ENCODE data around the gene CSRP1.
"Not testable (repeated sequence)": the region's sequence is repeated elsewhere in the genome, so short reads cannot be mapped to it uniquely, and the experiment has no call there.

The CSRP1 gene

GRCh38 chr1:201531551-201532425 lies 24.9 kb upstream of the CSRP1 start:
- Histone ChIP-seq H3K4me1 (no peaks in the 10 kb centered on the region; the same call in 1 of the 2 replicates), H3K27me3 (ENCODE audit: low read depth) (no peaks in the 10 kb centered on the region), H3K4me3 (no peak overlapping the region), H3K36me3 (replicated peaks) (no peaks in the 10 kb centered on the region), H3K9me3 (no peaks in the 10 kb centered on the region)
- no peak for DNase-seq (ENCODE audit: low spot score in 2 of 2)
- in situ Hi-C loops (cut with MboI; ENCODE audit: low sequenced_read_pairs), result no loop called here

GRCh38 chr1:201530741-201531531 lies 24.0 kb upstream of the CSRP1 start:
- no peaks in the 10 kb centered on the region; the same call in 1 of the 2 replicates for H3K4me1 ChIP-seq
- no peaks in the 10 kb centered on the region for H3K27me3 ChIP-seq (ENCODE audit: low read depth)
- DNase-seq (ENCODE audit: low spot score in 2 of 2), result peak; percentile 57 to 83
- no peaks in the 10 kb centered on the region for H3K36me3 ChIP-seq (replicated peaks)
- no peaks in the 10 kb centered on the region for H3K9me3 ChIP-seq
- H3K4me3 ChIP-seq, result no peak overlapping the region
- in situ Hi-C loops (cut with MboI; ENCODE audit: low sequenced_read_pairs), result no loop called here

GRCh38 chr1:201528631-201529252 lies 21.8 kb upstream of the CSRP1 start:
- H3K27me3 ChIP-seq (ENCODE audit: low read depth), result no peaks in the 10 kb centered on the region
- H3K4me1 ChIP-seq, result no peaks in the 10 kb centered on the region; the same call in 1 of the 2 replicates
- DNase-seq (ENCODE audit: low spot score in 2 of 2), result no peak
- in situ Hi-C loops (cut with MboI; ENCODE audit: low sequenced_read_pairs), result no loop called here
- H3K9me3 ChIP-seq, result no peaks in the 10 kb centered on the region
- H3K36me3 ChIP-seq (replicated peaks), result no peaks in the 10 kb centered on the region
- H3K4me3 ChIP-seq, result no peak overlapping the region

GRCh38 chr1:201527879-201528278 lies 21.0 kb upstream of the CSRP1 start:
- no peaks in the 10 kb centered on the region for H3K36me3 ChIP-seq (replicated peaks)
- H3K4me1 ChIP-seq, result no peaks in the 10 kb centered on the region; the same call in 1 of the 2 replicates
- H3K27me3 ChIP-seq (ENCODE audit: low read depth), result no peaks in the 10 kb centered on the region
- H3K9me3 ChIP-seq, result no peaks in the 10 kb centered on the region
- in situ Hi-C loops (cut with MboI; ENCODE audit: low sequenced_read_pairs), result no loop called here
- H3K4me3 ChIP-seq, result no peak overlapping the region
- no peak for DNase-seq (ENCODE audit: low spot score in 2 of 2)

GRCh38 chr1:201525193-201525778 lies 18.4 kb upstream of the CSRP1 start:
- Histone ChIP-seq H3K9me3 (no peaks in the 10 kb centered on the region), H3K4me1 (no peaks in the 10 kb centered on the region), H3K4me3 (no peak overlapping the region), H3K36me3 (replicated peaks) (no peaks in the 10 kb centered on the region), H3K27me3 (ENCODE audit: low read depth) (no peaks in the 10 kb centered on the region)
- no peak for DNase-seq (ENCODE audit: low spot score in 2 of 2)
- in situ Hi-C loops (cut with MboI; ENCODE audit: low sequenced_read_pairs), result no loop called here

- in situ Hi-C loops (cut with MboI; ENCODE audit: low sequenced_read_pairs); H3K4me3 ChIP-seq; H3K4me1 ChIP-seq; H3K27me3 ChIP-seq (ENCODE audit: low read depth); DNase-seq (ENCODE audit: low spot score in 2 of 2); H3K36me3 ChIP-seq (replicated peaks); H3K9me3 ChIP-seq: not testable (repeated sequence)
These were observed 13.2 kb upstream of the CSRP1 start for GRCh38 chr1:201520046-201520575.

GRCh38 chr1:201518071-201518470 lies 11.1 kb upstream of the CSRP1 start:
- in situ Hi-C loops (cut with MboI; ENCODE audit: low sequenced_read_pairs), result loop anchor here (5.0 kb wide), 1 partner anchor 71 kb away; no protein-coding TSS in a partner anchor
- H3K27me3 ChIP-seq (ENCODE audit: low read depth), result no peaks in the 10 kb centered on the region
- no peaks in the 10 kb centered on the region for H3K9me3 ChIP-seq
- DNase-seq (ENCODE audit: low spot score in 2 of 2), result no peak
- H3K36me3 ChIP-seq (replicated peaks), result no peaks in the 10 kb centered on the region
- H3K4me1 ChIP-seq, result no peaks in the 10 kb centered on the region
- no peak overlapping the region for H3K4me3 ChIP-seq

- no peak for DNase-seq (ENCODE audit: low spot score in 2 of 2)
- no peak overlapping the region for H3K4me3 ChIP-seq
- H3K9me3 ChIP-seq, result no peaks in the 10 kb centered on the region
- in situ Hi-C loops (cut with MboI; ENCODE audit: low sequenced_read_pairs), result loop anchor here (5.0 kb wide), 1 partner anchor 70 kb away; no protein-coding TSS in a partner anchor
- H3K36me3 ChIP-seq (replicated peaks), result no peaks in the 10 kb centered on the region
- H3K4me1 ChIP-seq, result peaks cover 2% of the 10 kb centered on the region; the same call in 1 of the 2 replicates
- H3K27me3 ChIP-seq (ENCODE audit: low read depth), result no peaks in the 10 kb centered on the region
These were observed 10.7 kb upstream of the CSRP1 start for GRCh38 chr1:201517631-201518030.

GRCh38 chr1:201516511-201517127 lies 9.7 kb upstream of the CSRP1 start:
- H3K9me3 ChIP-seq, result no peaks in the 10 kb centered on the region
- DNase-seq (ENCODE audit: low spot score in 2 of 2), result no peak
- no peaks in the 10 kb centered on the region for H3K36me3 ChIP-seq (replicated peaks)
- in situ Hi-C loops (cut with MboI; ENCODE audit: low sequenced_read_pairs), result loop anchor here (5.0 kb wide), 1 partner anchor 69 kb away; no protein-coding TSS in a partner anchor
- H3K4me1 ChIP-seq, result peaks cover 3% of the 10 kb centered on the region; the same call in 1 of the 2 replicates
- no peak overlapping the region for H3K4me3 ChIP-seq
- H3K27me3 ChIP-seq (ENCODE audit: low read depth), result no peaks in the 10 kb centered on the region

- Histone ChIP-seq H3K27me3 (ENCODE audit: low read depth) (no peaks in the 10 kb centered on the region), H3K36me3 (replicated peaks) (no peaks in the 10 kb centered on the region), H3K4me1 (peaks cover 3% of the 10 kb centered on the region; the same call in 1 of the 2 replicates), H3K9me3 (no peaks in the 10 kb centered on the region), H3K4me3 (no peak overlapping the region)
- in situ Hi-C loops (cut with MboI; ENCODE audit: low sequenced_read_pairs), result loop anchor here (5.0 kb wide), 1 partner anchor 69 kb away; no protein-coding TSS in a partner anchor
- DNase-seq (ENCODE audit: low spot score in 2 of 2), result no peak
These were observed 9.0 kb upstream of the CSRP1 start for GRCh38 chr1:201515895-201516294.

GRCh38 chr1:201515062-201515750 lies 8.3 kb upstream of the CSRP1 start:
- H3K4me3 ChIP-seq, result no peak overlapping the region
- in situ Hi-C loops (cut with MboI; ENCODE audit: low sequenced_read_pairs), result loop anchor here (5.0 kb wide), 1 partner anchor 68 kb away; no protein-coding TSS in a partner anchor
- H3K4me1 ChIP-seq, result peaks cover 3% of the 10 kb centered on the region; the same call in 1 of the 2 replicates
- no peaks in the 10 kb centered on the region for H3K27me3 ChIP-seq (ENCODE audit: low read depth)
- no peaks in the 10 kb centered on the region for H3K9me3 ChIP-seq
- DNase-seq (ENCODE audit: low spot score in 2 of 2), result no peak
- H3K36me3 ChIP-seq (replicated peaks), result no peaks in the 10 kb centered on the region

GRCh38 chr1:201514466-201514865 lies 7.5 kb upstream of the CSRP1 start:
- peaks cover 3% of the 10 kb centered on the region; the same call in 1 of the 2 replicates for H3K4me1 ChIP-seq

More at GRCh38 chr1:201514466-201514865, 7.5 kb upstream of the CSRP1 start:
- DNase-seq (ENCODE audit: low spot score in 2 of 2), result no peak
- Histone ChIP-seq H3K27me3 (ENCODE audit: low read depth) (no peaks in the 10 kb centered on the region), H3K9me3 (no peaks in the 10 kb centered on the region), H3K4me3 (no peak overlapping the region), H3K36me3 (replicated peaks) (no peaks in the 10 kb centered on the region)
- in situ Hi-C loops (cut with MboI; ENCODE audit: low sequenced_read_pairs), result no loop called here

Data from HAP-1 (cell line).